Keratinocyte (primary cell): ENCODE measurements around the gene PDS5A. TPM values are rescaled to one million over a fixed set of nuclear protein-coding genes. Genes with fewer than 3 reads are reported as not detected.
A peak's percentile ranks its signal among the peaks of the same experiment; 100 is the strongest.

Experiments
- DNase-seq: peaks from one replicate; pipeline ENCODE4 v3.0.0-alpha.2; 2011; ENCODE audit warnings: low read depth, missing footprints, low spot score
- FAIRE-seq: peaks from 2 replicates; lab custom pipeline; 2011; peaks lifted over from hg19 to GRCh38; lab: Jason Lieb, UNC
- H2AFZ ChIP-seq: 2 replicates; pipeline ENCODE4 v1.6.0; 2012; ENCODE audit warnings: low read length, control low read depth, inconsistent platforms; ENCODE audit not compliant: control insufficient read depth
- H3K27ac ChIP-seq: 2 replicates; pipeline ENCODE4 v1.5.1; 2011; ENCODE audit warnings: low read length; ENCODE audit not compliant: control insufficient read depth, insufficient read depth
- H3K27me3 ChIP-seq: 3 replicates; pipeline ENCODE4 v1.6.0; 2011; ENCODE audit warnings: low read length; ENCODE audit not compliant: control insufficient read depth, insufficient read depth; ENCODE audit errors: extremely low read depth
- H3K36me3 ChIP-seq, 2 experiments: 2 replicates in 1 of 2; 3 replicates in 1 of 2; pipeline ENCODE4 v1.5.1; 2011; ENCODE audit warnings: low read length in 2 of 2, mild to moderate bottlenecking in 1 of 2; ENCODE audit not compliant: control insufficient read depth in 2 of 2, insufficient read depth in 2 of 2; ENCODE audit errors: extremely low read depth in 1 of 2
- H3K4me1 ChIP-seq: 3 replicates; pipeline ENCODE4 v1.5.1; 2011; ENCODE audit warnings: low read length; ENCODE audit not compliant: control insufficient read depth, insufficient read depth; ENCODE audit errors: extremely low read depth
- H3K4me2 ChIP-seq: 3 replicates; pipeline ENCODE4 v1.6.0; 2011; ENCODE audit warnings: low read depth, low read length; ENCODE audit not compliant: control insufficient read depth, insufficient read depth; ENCODE audit errors: extremely low read depth
- H3K4me3 ChIP-seq, 3 experiments: fragments of 200-600 bp in 1 of 3; sonication (generic) in 1 of 3; 2 replicates in 2 of 3; 3 replicates in 1 of 3; pipeline ENCODE4 v1.5.1; 2011 to 2016; ENCODE audit warnings: low read length in 3 of 3, mild to moderate bottlenecking in 3 of 3, control low read depth in 2 of 3, inconsistent platforms in 1 of 3, low read depth in 1 of 3, mixed read lengths in 1 of 3, mixed run types in 1 of 3, moderate library complexity in 1 of 3; ENCODE audit not compliant: control insufficient read depth in 2 of 3, insufficient read depth in 2 of 3; ENCODE audit errors: extremely low read depth in 1 of 3
- H3K79me2 ChIP-seq: 2 replicates; pipeline ENCODE4 v1.6.0; 2012; ENCODE audit warnings: low read length; ENCODE audit not compliant: control insufficient read depth, insufficient read depth
- H3K9ac ChIP-seq: 3 replicates; pipeline ENCODE4 v1.6.0; 2011; ENCODE audit warnings: low read length; ENCODE audit not compliant: control insufficient read depth, insufficient read depth; ENCODE audit errors: extremely low read depth
- H3K9me1 ChIP-seq: 3 replicates; pipeline ENCODE4 v1.6.0; 2011; ENCODE audit warnings: low read length; ENCODE audit not compliant: control insufficient read depth, insufficient read depth; ENCODE audit errors: extremely low read depth
- H3K9me3 ChIP-seq: 2 replicates; pipeline ENCODE4 v1.5.1; 2012; ENCODE audit warnings: low read depth, low read length; ENCODE audit not compliant: control insufficient read depth
- H4K20me1 ChIP-seq: 3 replicates; pipeline ENCODE4 v1.6.0; 2011; ENCODE audit warnings: low read length; ENCODE audit not compliant: control insufficient read depth, insufficient read depth; ENCODE audit errors: extremely low read depth
- CTCF ChIP-seq, 3 experiments: IDR thresholded peaks in 1 of 3; conservative IDR thresholded peaks in 1 of 3; optimal IDR thresholded peaks in 1 of 3; 2 replicates in 2 of 3; 3 replicates in 1 of 3; pipeline versions ENCODE3 to v1.5.1; 2011; ENCODE audit warnings: low read length in 3 of 3, mild to moderate bottlenecking in 3 of 3, moderate library complexity in 2 of 3, control low read depth in 1 of 3, inconsistent platforms in 1 of 3; ENCODE audit not compliant: insufficient read depth in 2 of 3; ENCODE audit errors: extremely low read depth in 1 of 3
- EZH2 ChIP-seq: IDR thresholded peaks from one replicate; pipeline ENCODE4 v1.6.1; 2012; ENCODE audit warnings: inconsistent platforms, mild to moderate bottlenecking, low read length, moderate library complexity
- dilution Hi-C: fragments of 300-500 bp; cut with MboI; formaldehyde crosslinking; loops from one replicate; pipeline ENCODE4 v1.7.0; 2020; ENCODE audit warnings: low sequenced_read_pairs; ENCODE audit not compliant: extremely low pct_ligation_motif_present
- polyA plus RNA-seq, 5 experiments: library from polyadenylated mRNA; depleted of rRNA in 3 of 5; stranded (reverse) in 3 of 5; stranded (forward) in 1 of 5; unstranded in 1 of 5; fragments of >200 nt; gene quantifications; 1 replicate in 1 of 5; 2 replicates in 3 of 5; 3 replicates in 1 of 5; pipeline versions ENCODE4 v1.2.1 to v1.2.3, GENCODE V29; 2011 to 2012; ENCODE audit warnings: missing spikeins in 2 of 5, low read depth in 1 of 5, low replicate concordance in 1 of 5

PDS5A gene
- polyA plus RNA-seq, 1 donor (not counting 4 experiments of a cell fraction or from before 2014, with no cell fraction given), result 56.0 TPM

DNA sequence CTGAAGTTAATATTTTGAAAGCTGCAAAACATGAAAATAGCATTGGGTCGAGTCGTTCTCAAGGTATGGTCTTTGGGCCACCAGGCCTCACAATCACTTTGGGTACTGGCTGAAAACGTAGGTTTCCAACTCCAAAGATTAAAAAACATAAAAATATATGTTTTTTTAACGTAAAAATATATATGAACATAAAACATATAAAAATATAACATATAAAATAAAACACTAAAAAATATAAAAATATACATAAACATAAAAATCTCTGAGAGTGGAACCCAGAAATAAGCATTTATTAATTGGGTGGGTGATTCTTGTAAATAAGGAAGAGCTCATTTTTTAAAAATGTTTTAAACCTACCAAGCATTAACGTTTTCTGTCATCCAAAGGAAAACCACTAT lies 666 bp upstream of the PDS5A start:
- no peaks in the 10 kb centered on the region for H3K9me1 ChIP-seq
- H3K4me1 ChIP-seq, result peaks cover 16% of the 10 kb centered on the region
- peaks cover 5 to 9% of the 10 kb centered on the region in 2 experiments for H3K36me3 ChIP-seq
- H4K20me1 ChIP-seq, result peaks cover 8% of the 10 kb centered on the region
- H3K27ac ChIP-seq, result peak overlapping the region; percentile 50
- H3K9ac ChIP-seq, result peak overlapping the region; percentile 72
- FAIRE-seq, result no peak
- H3K79me2 ChIP-seq, result peaks cover 38% of the 10 kb centered on the region
- dilution Hi-C loops, result no loop called here
- H3K9me3 ChIP-seq, result no peaks in the 10 kb centered on the region
- H3K27me3 ChIP-seq, result no peaks in the 10 kb centered on the region
- peak overlapping the region; percentile 78 for H3K4me2 ChIP-seq
- no peak for DNase-seq
- H2AFZ ChIP-seq, result peak overlapping the region; percentile 99
- peak overlapping the region; percentile 28 to 71 (median 30) for H3K4me3 ChIP-seq
- TF ChIP-seq CTCF (optimal IDR thresholded peaks at IDR 0.05 in 1 of 3, IDR thresholded peaks at IDR 0.05 in 1 of 3, conservative IDR thresholded peaks at IDR 0.05 in 1 of 3; ENCODE audit: extremely low read depth in 1 of 3, insufficient read depth in 2 of 3, low read length in 3 of 3) (no peak), EZH2 (no peak)

DNA sequence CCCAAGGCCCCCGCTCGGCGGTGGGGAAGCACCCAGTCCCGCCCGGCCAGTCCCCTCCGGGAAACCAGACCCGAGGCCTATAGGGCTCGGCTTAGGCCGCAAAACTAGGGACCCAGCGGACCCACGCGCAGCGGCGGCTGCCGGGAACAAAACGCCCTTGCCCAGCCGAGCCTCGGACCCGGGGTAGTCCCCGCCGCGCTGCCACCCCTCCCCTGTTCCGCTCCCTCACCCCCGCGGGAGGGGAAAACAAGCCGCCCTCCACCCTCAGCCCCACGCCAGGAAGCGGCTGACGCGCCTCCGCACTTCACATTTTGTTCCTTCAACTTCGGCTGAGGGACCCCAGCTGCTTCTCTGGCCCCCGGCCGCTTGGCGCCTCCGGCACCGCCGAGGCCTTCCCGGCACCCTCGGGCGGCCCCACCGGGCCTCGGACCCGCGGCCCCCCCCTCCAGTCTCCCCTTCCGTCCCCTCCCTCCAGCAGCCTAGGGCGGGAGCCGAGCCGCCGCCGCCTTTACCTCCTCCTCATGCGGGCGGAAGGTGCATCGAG lies 694 bp downstream of the PDS5A start:
- H3K4me2 ChIP-seq, result no peak overlapping the region

More for the DNA sequence above, 694 bp downstream of the PDS5A start:
- FAIRE-seq, result no peak
- Histone ChIP-seq H3K27me3 (no peaks in the 10 kb centered on the region), H2AFZ (peak overlapping the region; percentile 68), H4K20me1 (peaks cover 8% of the 10 kb centered on the region), H3K4me3 (peak overlapping the region; percentile 77 to 91 (median 90)), H3K4me1 (peaks cover 16% of the 10 kb centered on the region), H3K27ac (peak overlapping the region; percentile 85), H3K9me3 (no peaks in the 10 kb centered on the region), H3K9me1 (no peaks in the 10 kb centered on the region), H3K36me3 (peaks cover 5 to 9% of the 10 kb centered on the region in 2 experiments), H3K79me2 (peaks cover 50% of the 10 kb centered on the region), H3K9ac (peak overlapping the region; percentile 93)
- dilution Hi-C loops, result no loop called here
- TF ChIP-seq EZH2 (no peak), CTCF (optimal IDR thresholded peaks at IDR 0.05 in 1 of 3, IDR thresholded peaks at IDR 0.05 in 1 of 3, conservative IDR thresholded peaks at IDR 0.05 in 1 of 3; ENCODE audit: extremely low read depth in 1 of 3, insufficient read depth in 2 of 3, low read length in 3 of 3) (no peak)
- DNase-seq, result no peak
